Erythroblast (primary cell): Measurements from ENCODE around the gene BRME1.
A peak's percentile ranks its signal among the peaks of the same experiment; 100 is the strongest.

Source experiments
- DNase-seq, 2 experiments: peaks; one replicate each; lab custom pipeline; 2025; lab: John Stamatoyannopoulos, UW
- GATA1 ChIP-seq: IDR thresholded peaks from 2 replicates; pipeline ENCODE4 v1.6.1; 2011; ENCODE audit warnings: low read depth, mild to moderate bottlenecking, control low read depth, low read length, moderate library complexity
- POLR2A ChIP-seq: IDR thresholded peaks from 2 replicates; pipeline ENCODE4 v1.6.1; 2011; ENCODE audit warnings: mild to moderate bottlenecking, low read length

Gene BRME1

DNA sequence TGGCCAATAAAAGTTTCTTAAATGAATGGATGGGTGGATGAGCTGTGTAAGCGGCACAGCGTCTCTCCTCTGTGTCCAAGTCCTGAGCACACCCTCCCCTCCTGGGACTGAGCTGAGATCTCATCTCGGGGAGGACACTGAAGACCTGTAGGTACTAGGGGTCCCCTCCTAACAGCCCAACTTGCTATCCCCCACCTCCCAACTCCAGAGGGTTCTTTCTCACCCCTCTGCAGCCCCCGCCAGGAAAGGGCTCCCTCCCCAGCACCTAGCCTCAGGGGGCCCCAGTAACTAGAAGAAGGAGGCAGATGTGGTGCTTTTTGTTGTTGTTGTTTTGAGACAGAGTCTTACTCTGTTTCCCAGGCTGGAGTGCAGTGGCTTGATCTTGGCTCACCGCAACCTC, 30.1 kb downstream of the BRME1 start:
- TF ChIP-seq GATA1, result no peak
- no peak for TF ChIP-seq POLR2A
- no peak for DNase-seq

DNA sequence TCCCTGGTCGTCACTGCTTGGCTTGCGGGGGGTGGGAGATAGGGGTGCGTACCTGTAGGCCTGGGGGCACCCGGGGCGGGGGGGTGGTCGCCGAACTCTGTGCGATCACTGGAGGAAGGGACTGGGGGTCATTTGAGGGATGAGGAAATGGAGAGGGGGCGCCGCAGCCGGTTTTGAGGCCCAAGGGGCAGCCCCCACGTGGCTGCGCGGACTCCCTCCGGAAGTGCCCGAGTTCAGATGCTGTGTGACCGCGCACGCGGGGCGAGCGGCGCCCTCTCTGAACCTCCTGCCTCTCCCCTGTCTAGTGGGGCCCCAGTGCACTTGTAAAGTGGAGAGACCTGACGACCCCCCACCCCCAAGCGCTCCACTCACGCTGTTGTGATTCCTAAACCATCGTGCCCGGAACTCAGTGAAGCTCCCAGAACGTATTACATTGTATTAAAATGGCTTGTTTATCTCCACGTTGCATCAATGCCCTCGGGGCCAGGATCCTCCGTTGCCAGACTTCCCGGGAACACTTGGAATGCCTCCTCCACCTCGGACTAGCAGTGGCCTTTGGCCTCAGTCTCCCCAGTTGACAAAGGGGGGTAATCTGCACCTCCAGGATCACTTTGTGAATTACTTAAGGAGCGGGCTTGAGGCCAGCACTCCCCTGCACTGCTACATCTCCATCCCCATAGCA, 31.9 kb downstream of the BRME1 start:
- DNase-seq, result no peak
- no peak for TF ChIP-seq POLR2A
- no peak for TF ChIP-seq GATA1

DNA sequence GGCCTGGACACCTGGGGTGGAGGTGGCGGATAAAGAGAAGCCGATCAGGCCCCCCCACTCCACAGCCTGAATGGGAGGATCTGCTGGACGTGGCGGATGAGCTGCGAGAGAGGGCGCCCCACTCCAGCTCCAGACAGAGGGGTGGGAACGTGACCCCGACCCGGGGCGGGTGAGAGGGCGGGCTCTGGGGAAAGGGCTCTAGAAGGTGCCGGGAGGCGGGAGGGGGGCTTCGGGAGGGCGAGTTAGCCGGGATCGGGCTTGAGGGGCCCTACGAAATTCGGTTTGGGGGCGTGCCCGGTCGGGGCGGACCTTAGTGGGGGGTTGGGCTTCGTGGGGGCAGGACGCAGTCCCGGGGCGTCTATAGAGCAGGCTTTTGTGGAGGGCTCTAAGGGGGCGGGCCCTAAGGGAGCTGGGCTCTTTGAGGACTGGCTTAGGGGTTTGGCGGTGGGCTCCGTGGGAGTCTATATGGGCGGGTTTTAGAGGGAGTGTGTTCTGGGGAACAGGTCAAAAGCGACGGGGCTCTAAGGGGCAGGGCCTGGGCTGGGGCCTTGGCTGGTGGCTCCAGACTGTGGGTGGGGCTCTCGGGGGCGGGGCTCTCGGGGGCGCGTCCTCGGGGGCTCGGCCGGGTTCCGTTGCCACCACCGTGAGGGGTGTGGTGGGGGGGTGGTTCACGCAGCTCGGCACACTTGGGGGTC, 33.1 kb downstream of the BRME1 start:
- TF ChIP-seq POLR2A (no peak), GATA1 (no peak)

DNA sequence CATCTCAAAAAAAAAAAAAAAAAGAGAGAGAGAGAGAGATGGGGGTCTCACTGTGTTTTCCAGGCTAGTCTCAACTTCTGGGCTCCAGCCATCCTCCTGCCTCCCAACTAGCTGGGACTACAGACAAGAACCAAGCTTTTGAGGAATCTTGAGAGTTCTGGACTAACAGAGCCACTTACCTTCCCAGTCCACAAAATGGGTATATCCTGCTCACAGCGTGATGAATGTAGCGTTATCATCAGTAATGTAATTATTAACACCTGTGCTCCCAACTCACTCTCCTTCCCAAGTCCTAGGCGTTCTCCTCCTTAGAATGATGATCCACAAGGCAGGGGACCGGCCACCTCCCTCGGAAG, 33.6 kb downstream of the BRME1 start:
- no peak for DNase-seq
- TF ChIP-seq GATA1, result no peak
- no peak for TF ChIP-seq POLR2A

More for the DNA sequence above, 33.1 kb downstream of the BRME1 start:
- peak; percentile 58 to 68 for DNase-seq

DNA sequence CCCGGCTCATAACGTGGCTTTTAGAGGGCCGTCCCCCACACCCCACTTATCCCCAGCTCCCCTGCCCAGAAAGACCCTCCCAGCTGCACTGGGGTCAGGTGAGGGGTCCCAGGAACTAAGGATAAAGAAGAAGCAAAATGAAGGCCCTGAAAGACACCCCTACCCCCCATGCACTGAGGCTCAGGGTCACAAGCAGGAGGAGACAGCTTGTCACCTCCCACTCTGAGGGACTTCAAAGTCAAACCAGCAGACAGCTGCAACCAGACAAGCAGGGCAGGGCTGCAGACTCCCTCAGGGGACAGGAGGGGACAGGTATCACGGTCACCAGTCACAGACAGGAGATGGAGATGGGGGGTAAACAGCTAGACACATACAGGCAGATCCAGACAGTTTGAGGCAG, 35.0 kb downstream of the BRME1 start:
- no peak for TF ChIP-seq POLR2A
- TF ChIP-seq GATA1, result no peak

DNA sequence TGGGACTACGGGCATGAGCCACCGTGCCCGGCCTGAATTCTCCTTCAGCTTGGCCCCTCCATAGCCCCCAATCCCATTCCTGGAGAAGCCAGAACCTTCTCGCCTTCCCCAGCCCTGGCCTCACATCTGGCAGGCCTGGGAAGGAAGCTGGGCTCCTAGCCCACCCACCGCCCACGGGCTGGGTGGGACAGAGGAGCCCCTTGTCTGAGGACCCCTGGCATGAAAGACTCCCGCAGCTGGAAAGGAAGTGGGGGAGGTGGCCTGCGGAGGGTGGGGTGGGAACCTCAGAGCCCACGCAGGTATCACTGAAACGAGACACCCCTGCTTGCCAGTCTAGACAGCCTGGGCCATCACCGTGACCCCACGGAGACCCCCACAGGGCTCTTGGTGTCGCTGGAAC, 36.6 kb downstream of the BRME1 start:
- no peak for DNase-seq

More for the DNA sequence above, 35.0 kb downstream of the BRME1 start:
- DNase-seq, result no peak

DNA sequence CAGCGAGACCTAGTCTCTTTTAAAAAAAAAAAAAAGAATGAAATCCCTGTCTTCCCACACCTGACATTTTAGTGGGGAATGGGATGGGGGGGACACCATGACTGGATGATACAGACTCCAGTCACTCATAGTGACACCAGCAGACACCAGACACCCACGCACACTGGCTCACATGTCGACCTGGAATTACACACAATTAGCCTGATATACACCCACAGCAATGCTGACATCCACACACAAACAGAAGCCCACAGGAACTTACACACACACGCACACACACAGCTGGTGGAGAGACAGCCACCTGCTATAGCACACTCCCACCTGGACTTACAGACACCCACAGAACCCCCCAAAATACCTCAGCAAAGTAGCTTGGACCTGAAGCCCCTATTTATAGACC, 37.3 kb downstream of the BRME1 start:
- DNase-seq, result no peak
- TF ChIP-seq POLR2A (no peak), GATA1 (no peak)

More for the DNA sequence above, 36.6 kb downstream of the BRME1 start:
- TF ChIP-seq GATA1 (no peak), POLR2A (no peak)

DNA sequence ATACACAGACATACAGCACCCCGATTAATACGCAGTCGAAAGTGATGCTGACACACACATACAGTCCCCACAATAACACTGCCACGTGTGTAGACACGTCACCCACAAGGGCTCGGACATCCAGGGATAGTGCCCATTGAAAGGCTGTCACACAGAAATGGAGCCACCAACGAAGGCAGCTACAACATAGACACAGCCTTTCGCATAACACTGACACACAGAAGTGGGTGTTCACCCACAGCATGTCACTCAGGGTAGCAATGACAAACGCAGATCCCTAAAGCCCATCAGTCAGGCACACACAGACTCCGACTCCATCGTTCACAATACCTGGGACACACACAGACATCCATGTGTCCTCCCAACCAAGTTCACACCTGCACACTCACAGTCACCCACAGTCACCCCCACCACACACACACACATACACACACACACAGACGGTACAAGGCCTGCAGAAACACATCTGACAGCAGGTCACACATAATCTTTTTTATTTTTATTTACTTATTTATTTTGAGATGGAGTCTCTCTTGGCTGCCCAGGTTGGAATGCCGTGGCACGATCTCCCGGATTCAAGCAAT, 39.4 kb downstream of the BRME1 start:
- TF ChIP-seq GATA1, result no peak
- no peak for TF ChIP-seq POLR2A

DNA sequence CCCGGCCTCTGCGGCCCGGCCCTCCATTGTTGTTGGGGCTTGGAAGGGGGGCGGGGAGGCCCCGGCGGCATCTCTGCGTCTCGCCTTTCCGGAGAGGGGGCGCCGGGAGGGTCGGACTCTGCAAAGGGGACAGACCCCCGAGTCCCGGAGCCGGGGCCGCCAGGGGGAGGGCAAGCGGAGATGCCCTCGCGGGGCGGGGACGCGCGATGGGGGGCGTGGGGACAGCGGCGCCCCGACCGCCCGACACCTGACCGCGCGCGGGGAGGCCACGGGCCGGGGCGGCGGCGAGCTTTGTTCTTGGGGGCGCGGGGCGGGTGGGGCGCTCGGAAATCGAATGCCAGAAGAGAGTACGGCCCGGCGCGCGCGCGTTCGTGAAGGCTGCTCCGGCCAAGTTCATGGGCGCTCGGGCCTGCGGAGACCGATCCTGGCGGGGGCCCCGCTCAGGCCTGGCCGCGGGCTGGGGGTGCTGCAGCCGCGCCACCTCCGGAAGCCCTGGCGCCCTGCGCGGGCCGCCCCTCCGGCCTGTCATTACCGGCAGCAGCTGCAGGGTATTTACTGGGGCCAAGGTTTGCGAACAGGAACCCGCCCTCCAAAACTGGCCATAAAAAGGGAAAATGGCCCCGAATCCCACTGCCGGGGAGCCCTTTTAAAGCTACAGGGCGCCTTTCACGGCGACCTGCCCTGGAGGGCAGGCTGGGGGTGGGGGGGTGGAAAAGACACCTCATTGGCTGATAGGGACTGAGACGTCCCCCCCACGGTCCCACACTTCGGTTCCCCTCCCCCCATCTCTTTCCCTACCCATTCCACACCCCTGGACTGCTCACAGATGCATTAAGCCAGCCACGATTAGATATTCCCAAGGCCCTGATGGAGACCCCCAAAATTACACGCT, 40.1 kb downstream of the BRME1 start:
- no peak for DNase-seq
- TF ChIP-seq POLR2A (no peak), GATA1 (no peak)

More for the DNA sequence above, 39.4 kb downstream of the BRME1 start:
- no peak for DNase-seq

DNA sequence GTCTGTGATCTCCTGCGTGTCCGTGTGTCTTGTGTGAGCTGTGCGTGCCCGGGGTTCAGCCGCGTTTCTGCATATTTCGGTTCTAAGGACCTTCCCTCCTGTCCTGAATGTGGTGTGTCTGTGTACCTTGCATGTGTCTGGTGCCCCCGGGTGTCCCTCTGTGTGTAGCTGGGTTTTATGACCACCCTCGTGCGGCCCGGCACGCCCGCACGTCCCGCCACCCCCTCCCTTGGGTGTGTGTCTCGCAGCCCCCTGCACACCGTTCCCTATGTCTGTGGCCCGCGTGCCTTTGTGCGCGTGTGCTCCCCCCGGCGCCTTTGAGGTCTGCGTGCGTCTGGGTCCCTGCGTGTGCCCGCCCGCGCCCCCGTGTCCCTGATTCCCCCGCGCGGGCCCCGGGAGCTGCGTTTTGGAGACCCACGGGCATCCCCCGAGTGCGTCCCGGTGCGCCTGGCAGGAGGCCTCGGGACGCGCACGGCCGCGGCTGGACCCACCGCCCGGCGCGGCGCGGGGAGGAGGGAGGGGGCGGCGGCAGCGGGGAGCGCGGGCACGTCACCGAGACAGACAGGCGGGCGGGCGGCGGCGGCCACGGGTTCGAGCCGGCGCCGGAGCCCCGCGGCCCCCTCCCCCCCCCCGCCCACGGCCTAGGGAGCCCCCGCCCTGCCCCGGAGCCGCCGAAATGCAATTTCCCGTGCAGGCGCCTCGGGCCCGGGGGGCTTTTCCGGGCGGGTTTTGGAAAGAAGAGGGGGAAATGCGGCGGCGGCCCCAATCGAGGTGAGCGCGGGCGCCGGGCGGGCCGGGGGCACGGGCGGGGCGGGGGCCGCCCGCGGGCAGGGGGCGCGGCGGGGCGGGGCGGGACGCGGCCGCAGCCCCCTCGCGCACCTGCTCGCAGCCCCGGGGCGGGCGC, 41.0 kb downstream of the BRME1 start:
- no peak for DNase-seq
- TF ChIP-seq GATA1, result no peak
- TF ChIP-seq POLR2A, result no peak

DNA sequence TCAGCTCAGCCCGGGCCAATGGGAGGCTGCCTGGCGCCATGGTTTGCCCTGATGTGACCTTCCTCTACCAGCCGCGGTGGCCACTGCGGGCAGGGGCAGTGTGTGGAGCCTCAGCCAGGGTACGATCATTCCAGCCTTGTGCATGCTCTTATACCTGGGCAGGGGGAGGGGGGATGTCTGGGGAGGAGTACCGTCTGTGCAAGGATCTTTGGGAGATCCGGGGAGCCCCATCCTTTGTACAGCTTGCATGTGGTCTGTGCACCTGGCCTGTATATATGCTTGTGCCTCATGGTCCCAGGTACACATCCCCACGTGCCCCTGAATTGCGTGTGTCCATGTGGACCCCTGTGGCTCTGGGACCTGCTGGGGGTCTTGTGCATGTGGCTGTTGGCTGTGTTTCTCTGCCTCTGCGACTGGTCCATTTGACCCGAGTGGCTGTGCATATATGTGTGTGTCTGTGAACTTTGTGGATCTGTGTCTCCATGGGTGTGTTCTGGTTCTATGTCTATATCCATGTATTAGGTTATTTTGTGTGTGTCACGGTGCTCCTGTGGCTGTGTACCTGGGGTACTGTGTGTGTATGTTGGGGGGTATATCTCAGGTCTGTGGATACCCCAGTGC, 41.8 kb downstream of the BRME1 start:
- DNase-seq, result no peak
- TF ChIP-seq GATA1 (no peak), POLR2A (no peak)
